Measurements from ENCODE around the gene STARD3NL.

Gene STARD3NL

GRCh38 chr7:38182450-38182849 lies 4.4 kb downstream of the STARD3NL start:
- in situ Hi-C loops (cut with HindIII; ENCODE audit: low sequenced_read_pairs) = no loop called here

DNA sequence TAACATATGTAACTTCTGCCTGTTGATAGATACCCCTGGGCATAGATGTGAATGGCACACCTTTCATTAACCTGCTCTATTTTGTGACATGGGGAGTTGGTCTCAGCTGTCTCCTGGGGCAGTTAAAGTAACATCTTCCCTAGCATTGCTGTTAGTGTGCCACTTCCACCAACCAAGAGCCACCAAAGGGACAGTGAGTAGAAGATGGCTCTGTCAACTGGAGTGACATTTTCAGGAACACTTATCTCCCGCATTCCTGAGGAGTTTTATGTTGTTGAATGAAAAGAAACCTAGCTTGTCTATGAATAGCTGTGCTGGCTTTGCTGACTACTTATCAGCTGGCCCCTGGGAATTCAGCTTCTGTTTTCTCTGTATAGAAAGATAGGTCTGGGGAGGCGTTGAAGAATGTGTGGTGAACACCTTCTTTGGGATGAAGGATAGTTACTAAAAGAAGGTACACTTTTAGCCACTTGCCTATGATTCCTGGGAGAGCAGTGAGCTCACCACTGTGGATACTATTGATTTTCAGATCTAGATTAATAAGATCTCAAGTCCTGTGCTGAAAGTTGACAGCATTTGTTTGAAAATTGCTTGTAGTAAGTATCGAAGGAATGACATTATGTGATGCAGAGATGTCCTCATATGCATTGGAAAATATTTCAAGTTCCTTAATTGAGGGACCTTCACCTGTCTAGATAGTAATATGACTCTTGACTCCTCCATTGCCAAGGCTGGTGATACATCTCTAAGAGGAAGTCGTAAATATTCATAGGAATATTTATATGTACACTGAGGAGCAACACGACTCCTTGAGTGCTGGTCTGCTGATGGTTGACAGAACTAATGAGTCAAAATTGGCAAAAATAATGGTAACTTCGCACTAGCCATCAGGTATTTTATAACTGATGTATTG lies 7.6 kb downstream of the STARD3NL start:
- in situ Hi-C loops (cut with HindIII; ENCODE audit: low sequenced_read_pairs) = no loop called here

- in situ Hi-C loops (cut with HindIII; ENCODE audit: low sequenced_read_pairs) = no loop called here
Measured at GRCh38 chr7:38186593-38187314, 8.7 kb downstream of the STARD3NL start.

- in situ Hi-C loops (cut with HindIII; ENCODE audit: low sequenced_read_pairs) = no loop called here
Measured at GRCh38 chr7:38187794-38188440, 9.9 kb downstream of the STARD3NL start.

DNA sequence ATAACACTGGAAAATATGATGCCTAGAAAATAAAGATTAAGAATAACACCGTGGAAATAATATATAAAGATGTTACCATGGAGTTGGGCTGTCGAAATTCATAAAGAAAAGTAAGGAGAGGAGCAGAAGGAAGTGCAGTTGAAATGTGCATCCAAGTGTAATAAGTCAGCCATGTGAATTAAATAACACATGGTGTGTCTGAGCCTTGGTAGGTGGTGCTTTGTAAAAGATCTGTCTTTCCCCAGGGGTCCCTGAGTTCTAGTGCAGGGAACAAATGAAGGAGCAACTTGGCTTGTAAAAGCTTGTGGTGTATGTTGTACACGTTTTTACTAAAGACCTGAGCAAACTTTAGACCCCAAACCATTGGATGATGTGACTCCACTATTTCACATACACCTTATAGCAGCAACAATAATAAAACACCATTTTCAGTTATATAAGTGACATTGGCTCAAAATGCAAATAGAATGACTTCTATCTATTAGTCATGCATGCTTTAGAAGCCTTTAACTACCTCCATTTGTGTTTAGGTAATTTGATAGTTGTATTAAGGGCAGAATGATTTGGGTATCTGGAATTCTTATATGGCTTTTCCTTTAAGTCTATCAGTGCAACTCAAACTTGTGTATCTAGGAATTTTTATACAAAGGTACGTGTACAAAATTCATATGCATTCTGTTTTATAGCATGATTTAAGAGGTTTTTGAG lies 11.3 kb downstream of the STARD3NL start:
- in situ Hi-C loops (cut with HindIII; ENCODE audit: low sequenced_read_pairs) = no loop called here

DNA sequence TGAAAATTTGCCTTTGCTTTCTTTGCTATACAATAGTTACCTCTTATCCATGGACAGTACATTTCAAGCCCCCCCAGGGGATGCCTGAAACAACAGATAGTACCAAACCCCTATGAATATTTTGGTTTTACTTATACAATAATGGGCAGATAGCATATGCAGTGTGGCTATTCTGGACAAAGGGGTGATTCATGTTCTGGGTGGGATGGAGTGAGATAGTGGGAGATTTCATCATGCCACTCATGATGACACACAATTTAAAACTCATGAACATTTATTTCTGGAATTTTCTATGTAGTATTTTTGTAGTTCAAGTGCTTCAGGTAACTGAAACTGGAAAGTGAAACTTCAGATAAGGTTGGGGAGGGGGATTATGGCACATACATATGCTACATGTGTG lies 12.0 kb downstream of the STARD3NL start:
- in situ Hi-C loops (cut with HindIII; ENCODE audit: low sequenced_read_pairs) = no loop called here

DNA sequence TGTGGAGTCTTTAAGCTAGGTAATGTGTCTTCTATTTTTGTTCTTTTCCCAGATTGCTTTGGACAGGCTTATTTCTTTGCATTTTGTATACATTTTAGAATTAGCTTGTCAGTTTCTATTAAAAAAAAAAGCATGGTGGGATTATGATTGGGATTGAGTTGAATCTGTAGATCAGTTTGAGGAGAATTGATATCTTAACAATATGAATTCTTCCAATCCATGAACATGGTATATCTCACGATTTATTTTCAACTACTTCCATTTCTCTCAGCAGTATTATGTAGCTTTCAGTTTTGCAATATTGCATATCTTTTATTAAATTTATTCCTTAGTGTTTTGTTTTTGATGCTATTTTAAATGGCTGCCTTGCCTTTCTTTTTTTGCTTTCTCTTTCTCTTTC lies 13.7 kb downstream of the STARD3NL start:
- in situ Hi-C loops (cut with HindIII; ENCODE audit: low sequenced_read_pairs) = no loop called here

DNA sequence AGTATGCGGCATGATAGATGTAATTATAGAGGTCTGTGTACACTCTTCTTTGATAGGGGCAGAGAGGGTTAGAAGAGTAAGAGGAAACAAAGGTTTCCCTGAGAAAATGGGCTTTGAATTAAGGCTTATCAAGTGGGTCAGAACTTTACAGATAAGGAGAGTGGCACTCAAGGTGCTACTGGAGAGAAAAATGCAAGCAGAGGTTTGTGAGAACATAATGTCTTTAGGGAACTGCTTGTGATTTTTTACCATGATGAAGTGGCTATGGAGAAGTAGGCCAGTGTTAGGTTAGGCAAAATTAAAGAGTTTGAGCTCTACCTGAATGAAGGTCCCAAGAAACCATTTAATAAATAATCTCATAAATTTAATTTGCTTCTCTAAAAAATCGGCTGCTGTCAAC lies 14.3 kb downstream of the STARD3NL start:
- in situ Hi-C loops (cut with HindIII; ENCODE audit: low sequenced_read_pairs) = no loop called here

DNA sequence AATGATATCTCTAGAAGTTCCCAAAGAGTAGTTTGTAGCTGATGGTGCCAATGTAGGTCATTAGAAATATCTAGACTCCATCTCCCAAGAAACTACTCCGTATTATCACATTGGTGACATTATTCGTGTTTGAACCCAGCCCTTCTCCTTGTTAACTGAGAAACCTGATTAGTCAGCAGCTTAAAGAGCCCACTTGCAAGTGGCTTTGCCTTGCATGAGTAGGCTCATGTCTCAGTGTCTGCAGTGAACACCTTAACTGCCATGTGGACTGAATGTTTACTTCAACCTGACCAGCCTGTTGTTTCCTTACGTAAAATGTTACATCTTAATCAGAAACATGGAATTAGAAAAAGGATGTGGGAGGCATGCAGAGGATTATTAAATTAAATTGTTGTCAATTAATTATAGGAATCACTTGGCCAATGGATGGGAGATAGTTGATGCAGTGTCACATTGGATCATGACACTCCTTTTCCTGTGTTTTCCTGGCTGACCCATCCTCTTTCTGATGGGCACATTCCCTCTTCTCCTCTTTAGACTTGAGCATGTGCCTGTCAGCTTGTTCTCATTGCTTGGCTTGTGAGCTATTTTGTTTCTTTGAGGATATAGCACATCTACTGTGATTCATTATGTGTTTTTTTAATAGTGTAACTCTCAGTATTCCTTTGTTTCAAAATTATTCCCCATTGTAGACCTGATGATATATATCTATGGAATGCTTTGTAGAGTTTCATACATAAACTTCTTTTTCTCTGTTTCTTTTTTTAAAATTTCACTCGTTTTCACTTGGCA lies 18.0 kb downstream of the STARD3NL start:
- in situ Hi-C loops (cut with HindIII; ENCODE audit: low sequenced_read_pairs) = loop anchor here (5.0 kb wide), 1 partner anchor 89 kb away; no protein-coding TSS in a partner anchor

DNA sequence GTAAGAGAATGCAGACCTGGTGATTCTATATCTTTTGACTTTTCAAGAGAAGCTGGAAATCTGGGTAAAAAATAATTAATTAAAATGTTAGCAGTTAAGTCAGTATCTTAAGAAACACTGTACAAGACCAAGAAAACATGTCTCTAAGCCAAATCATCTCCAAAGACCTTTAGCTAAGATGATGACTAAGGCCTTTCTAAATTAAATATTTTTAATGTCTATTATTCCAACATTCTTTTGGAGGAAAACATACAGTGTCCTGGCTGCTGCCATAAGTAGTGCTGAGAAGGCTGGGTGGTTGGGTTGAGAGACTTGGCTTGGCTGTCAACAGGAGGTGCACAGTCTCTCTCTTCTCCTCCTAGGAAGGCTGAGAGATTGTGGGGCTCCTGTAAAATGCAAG lies 20.3 kb downstream of the STARD3NL start:
- in situ Hi-C loops (cut with HindIII; ENCODE audit: low sequenced_read_pairs) = loop anchor here (5.0 kb wide), 1 partner anchor 91 kb away; no protein-coding TSS in a partner anchor

- in situ Hi-C loops (cut with HindIII; ENCODE audit: low sequenced_read_pairs) = loop anchor here (5.0 kb wide), 1 partner anchor 92 kb away; no protein-coding TSS in a partner anchor
Measured at GRCh38 chr7:38199154-38199553, 21.1 kb downstream of the STARD3NL start.

- in situ Hi-C loops (cut with HindIII; ENCODE audit: low sequenced_read_pairs) = loop anchor here (5.0 kb wide), 1 partner anchor 92 kb away; no protein-coding TSS in a partner anchor
Measured at GRCh38 chr7:38199782-38200181, 21.7 kb downstream of the STARD3NL start.

- in situ Hi-C loops (cut with HindIII; ENCODE audit: low sequenced_read_pairs) = no loop called here
Measured at GRCh38 chr7:38206071-38206470, 28.0 kb downstream of the STARD3NL start.

GRCh38 chr7:38207843-38208242 lies 29.8 kb downstream of the STARD3NL start:
- in situ Hi-C loops (cut with HindIII; ENCODE audit: low sequenced_read_pairs) = no loop called here

GRCh38 chr7:38211486-38211885 lies 33.4 kb downstream of the STARD3NL start:
- in situ Hi-C loops (cut with HindIII; ENCODE audit: low sequenced_read_pairs) = no loop called here

- in situ Hi-C loops (cut with HindIII; ENCODE audit: low sequenced_read_pairs) = no loop called here
Measured at GRCh38 chr7:38211940-38212339, 33.9 kb downstream of the STARD3NL start.

DNA sequence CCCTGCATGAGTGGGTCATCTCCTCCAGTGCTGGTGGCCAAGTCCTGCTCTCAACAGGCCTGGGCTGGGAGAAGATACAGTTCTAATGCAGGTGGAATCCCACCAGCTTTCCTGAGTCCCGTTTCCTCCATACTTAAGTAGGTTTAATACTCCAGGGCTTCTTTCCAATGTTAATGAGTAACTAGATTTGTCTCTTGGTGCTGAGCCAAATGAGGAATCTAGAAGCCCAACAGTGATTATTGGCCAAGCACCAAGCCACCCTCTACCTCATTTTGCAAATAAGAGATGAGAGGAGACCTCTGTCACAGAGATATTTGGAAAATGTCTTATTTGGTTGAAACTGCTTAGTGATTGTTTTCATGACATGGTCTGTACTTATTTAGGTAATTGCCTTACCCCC lies 37.1 kb downstream of the STARD3NL start:
- in situ Hi-C loops (cut with HindIII; ENCODE audit: low sequenced_read_pairs) = no loop called here

- in situ Hi-C loops (cut with HindIII; ENCODE audit: low sequenced_read_pairs) = no loop called here
Measured at GRCh38 chr7:38215735-38216670, 38.0 kb downstream of the STARD3NL start.

GRCh38 chr7:38217672-38218071 lies 39.6 kb downstream of the STARD3NL start:
- in situ Hi-C loops (cut with HindIII; ENCODE audit: low sequenced_read_pairs) = no loop called here
